Heart left ventricle (tissue), 13 donors: ENCODE measurements around the gene ZNF750.

Experiments used
- POLR2A ChIP-seq, 2 donors: fragments of 450-650 bp; IDR thresholded peaks; one replicate each; pipeline ENCODE4 v1.6.1; 2017; ENCODE audit warnings: antibody characterized with exemption in 2 of 2, mild to moderate bottlenecking in 2 of 2, moderate library complexity in 2 of 2
- TF ChIP-seq, protein P1 (sequence below), 12 donors: fragments of 200-600 bp; sonication (generic) in 4 of 12; IDR thresholded peaks; one replicate each; pipeline versions ENCODE4 v1.5.0 to v1.8.0; 2018 to 2022; ENCODE audit warnings: antibody characterized with exemption in 12 of 12, mild to moderate bottlenecking in 5 of 12
- donor health status: ischemic (EF 13 %, LVEDD 7.1; RV severe dilation, severe dysfunction).
- donor health status: DM: no; HTN: yes; CAD: no.
- donor health status: DM: no; HTN: no; CAD: no.
- donor health status: ischemic (EF 25% LVEDD 6.9; RV normal size, moderate dysfunction).
- donor health status: ischemic (EF 25% LVEDD 5.7; RV mildly dilated, moderate dysfunction).
- donor health status: ischemic (EF 35%, LVEDD 5.7; RV mildly dilated, moderate dysfunction).
- donor health status: nonischemic (EF 11% LVEDD 7.7; RV severe dilation, severe dysfunction).
- donor health status: DM: yes; HTN: yes; CAD: no.
- donor health status: PGD.
- donor health status: ischemic (EF 29% LVEDD 5.4; RV normal size, mild dysfunction).
- donor health status: nonischemic (EF 23%, LVEDD 6.1; RV moderate dilation, normal function).

DNA sequence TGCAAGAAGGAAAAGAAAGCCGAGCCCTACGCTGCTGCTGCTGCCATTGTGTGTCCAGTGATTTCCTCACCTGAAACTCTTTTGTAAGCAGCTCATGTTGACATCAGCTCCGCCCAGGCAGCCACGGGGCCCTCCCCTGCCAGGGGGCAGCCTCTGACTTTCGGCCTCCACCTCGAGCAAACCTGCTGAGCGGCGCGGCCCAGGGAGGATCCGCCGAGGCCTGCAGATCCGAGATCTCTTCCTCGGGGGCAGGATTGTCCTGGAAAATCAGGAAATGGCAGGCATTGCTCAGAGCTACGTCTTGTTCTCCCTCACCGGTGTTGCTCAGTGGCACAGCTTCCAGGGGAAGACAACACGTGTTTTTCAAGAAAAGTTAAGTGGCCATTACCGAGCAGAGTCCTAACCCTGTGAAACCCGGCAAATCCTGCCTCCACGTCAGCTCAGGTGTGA lies 35.6 kb upstream of the ZNF750 start:
- TF ChIP-seq, protein P1, sequence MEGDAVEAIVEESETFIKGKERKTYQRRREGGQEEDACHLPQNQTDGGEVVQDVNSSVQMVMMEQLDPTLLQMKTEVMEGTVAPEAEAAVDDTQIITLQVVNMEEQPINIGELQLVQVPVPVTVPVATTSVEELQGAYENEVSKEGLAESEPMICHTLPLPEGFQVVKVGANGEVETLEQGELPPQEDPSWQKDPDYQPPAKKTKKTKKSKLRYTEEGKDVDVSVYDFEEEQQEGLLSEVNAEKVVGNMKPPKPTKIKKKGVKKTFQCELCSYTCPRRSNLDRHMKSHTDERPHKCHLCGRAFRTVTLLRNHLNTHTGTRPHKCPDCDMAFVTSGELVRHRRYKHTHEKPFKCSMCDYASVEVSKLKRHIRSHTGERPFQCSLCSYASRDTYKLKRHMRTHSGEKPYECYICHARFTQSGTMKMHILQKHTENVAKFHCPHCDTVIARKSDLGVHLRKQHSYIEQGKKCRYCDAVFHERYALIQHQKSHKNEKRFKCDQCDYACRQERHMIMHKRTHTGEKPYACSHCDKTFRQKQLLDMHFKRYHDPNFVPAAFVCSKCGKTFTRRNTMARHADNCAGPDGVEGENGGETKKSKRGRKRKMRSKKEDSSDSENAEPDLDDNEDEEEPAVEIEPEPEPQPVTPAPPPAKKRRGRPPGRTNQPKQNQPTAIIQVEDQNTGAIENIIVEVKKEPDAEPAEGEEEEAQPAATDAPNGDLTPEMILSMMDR (IDR thresholded peaks at IDR 0.05), result no peak
- TF ChIP-seq POLR2A (IDR thresholded peaks at IDR 0.05), result no peak
